Testis (tissue), 3 donors: Measurements from ENCODE around the gene OLFML1. TPM values are rescaled to one million over a fixed set of nuclear protein-coding genes. Genes with fewer than 3 reads are reported as not detected.
A peak's percentile ranks its signal among the peaks of the same experiment; 100 is the strongest.

ENCODE experiments used
- DNase-seq: peaks from one replicate; pipeline ENCODE4 v3.0.0-alpha.2; 2019
- H3K27ac ChIP-seq, 2 donors: fragments of 200-600 bp; sonication (generic); one replicate each; pipeline ENCODE4 v1.5.1; 2019
- H3K27me3 ChIP-seq: fragments of 200-600 bp; sonication (generic); one replicate; pipeline ENCODE4 v1.5.1; 2019
- H3K36me3 ChIP-seq: fragments of 200-600 bp; sonication (generic); one replicate; pipeline ENCODE4 v1.5.1; 2017; ENCODE audit warnings: low read depth; ENCODE audit errors: missing control alignments
- H3K4me1 ChIP-seq: fragments of 200-600 bp; sonication (generic); one replicate; pipeline ENCODE4 v1.5.1; 2019
- H3K4me3 ChIP-seq, 2 donors: fragments of 200-600 bp; sonication (generic); one replicate each; pipeline ENCODE4 v1.5.1; 2017 to 2019
- H3K9me3 ChIP-seq: fragments of 200-600 bp; sonication (generic); one replicate; pipeline ENCODE4 v1.5.1; 2017
- POLR2A ChIP-seq: fragments of 450-650 bp; IDR thresholded peaks from one replicate; pipeline ENCODE4 v1.6.1; 2017; ENCODE audit warnings: antibody characterized with exemption, mild to moderate bottlenecking, moderate library complexity
- WGBS, 2 donors: methylation state at CpG; one replicate each; pipeline ENCODE4 v1.1.5; 2018; 5-methylcytosine and 5-hydroxymethylcytosine counted together
- intact Hi-C: fragments of 100-400 bp; cut with DNase I; formaldehyde crosslinking; loops from one replicate; pipeline ENCODE4 v1.15.1; 2023; ENCODE audit warnings: low total_unique reads
- polyA plus RNA-seq: library from polyadenylated mRNA; stranded (reverse); fragments of 350-450 nt; fragmentation: Illumina TruSeq; extraction: RNeasy Lipid Tissue Mini Kit (QIAGEN cat#74804); gene quantifications from one replicate; pipeline ENCODE4 v1.2.3, GENCODE V29; 2014; ENCODE audit warnings: low read depth, low replicate concordance; ENCODE audit not compliant: insufficient read depth
- total RNA-seq, 2 donors: library from RNA; depleted of rRNA; stranded (reverse); fragments of >200 nt; gene quantifications; one replicate each; pipeline ENCODE4 v1.2.3, GENCODE V29; 2016
- TF ChIP-seq, protein P1 (sequence below), 3 experiments: fragments of 450-650 bp in 2 of 3; fragments of 200-600 bp in 1 of 3; sonication (generic) in 1 of 3; IDR thresholded peaks; one replicate each; pipeline ENCODE4 v1.5.1; 2016 to 2019; ENCODE audit warnings: antibody characterized with exemption in 3 of 3, mild to moderate bottlenecking in 2 of 3, moderate library complexity in 1 of 3

OLFML1 gene
- total and polyA plus RNA-seq, 3 donors from 2014 or later = 2.9 to 15.3 (median 3.0) TPM

- DNase-seq = peak; percentile 33
- WGBS, 2 donors = 51 to 59% methylated on average over 6 of the region's 6 CpGs
- intact Hi-C loops = no loop called here
- no peaks in the 10 kb centered on the region for H3K36me3 ChIP-seq
- H3K27me3 ChIP-seq = no peaks in the 10 kb centered on the region
- no peak overlapping the region for H3K4me3 ChIP-seq
- peaks cover 3% of the 10 kb centered on the region for H3K4me1 ChIP-seq
- TF ChIP-seq POLR2A = no peak
- TF ChIP-seq, protein P1, sequence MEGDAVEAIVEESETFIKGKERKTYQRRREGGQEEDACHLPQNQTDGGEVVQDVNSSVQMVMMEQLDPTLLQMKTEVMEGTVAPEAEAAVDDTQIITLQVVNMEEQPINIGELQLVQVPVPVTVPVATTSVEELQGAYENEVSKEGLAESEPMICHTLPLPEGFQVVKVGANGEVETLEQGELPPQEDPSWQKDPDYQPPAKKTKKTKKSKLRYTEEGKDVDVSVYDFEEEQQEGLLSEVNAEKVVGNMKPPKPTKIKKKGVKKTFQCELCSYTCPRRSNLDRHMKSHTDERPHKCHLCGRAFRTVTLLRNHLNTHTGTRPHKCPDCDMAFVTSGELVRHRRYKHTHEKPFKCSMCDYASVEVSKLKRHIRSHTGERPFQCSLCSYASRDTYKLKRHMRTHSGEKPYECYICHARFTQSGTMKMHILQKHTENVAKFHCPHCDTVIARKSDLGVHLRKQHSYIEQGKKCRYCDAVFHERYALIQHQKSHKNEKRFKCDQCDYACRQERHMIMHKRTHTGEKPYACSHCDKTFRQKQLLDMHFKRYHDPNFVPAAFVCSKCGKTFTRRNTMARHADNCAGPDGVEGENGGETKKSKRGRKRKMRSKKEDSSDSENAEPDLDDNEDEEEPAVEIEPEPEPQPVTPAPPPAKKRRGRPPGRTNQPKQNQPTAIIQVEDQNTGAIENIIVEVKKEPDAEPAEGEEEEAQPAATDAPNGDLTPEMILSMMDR (IDR thresholded peaks at IDR 0.05) = no peak
- H3K9me3 ChIP-seq = no peaks in the 10 kb centered on the region
- no peak overlapping the region for H3K27ac ChIP-seq
Observed at GRCh38 chr11:7486781-7487140, 1.5 kb downstream of the OLFML1 start.

- Histone ChIP-seq H3K9me3 (no peaks in the 10 kb centered on the region), H3K36me3 (no peaks in the 10 kb centered on the region), H3K4me3 (no peak overlapping the region), H3K4me1 (peaks cover 6% of the 10 kb centered on the region), H3K27ac (no peak overlapping the region), H3K27me3 (no peaks in the 10 kb centered on the region)
- TF ChIP-seq, protein P1 (IDR thresholded peaks at IDR 0.05) = no peak
- TF ChIP-seq POLR2A = no peak
- 63 to 64% methylated on average over 2 of the region's 2 CpGs for WGBS, 2 donors
- intact Hi-C loops = no loop called here
- DNase-seq = no peak
Observed at GRCh38 chr11:7487360-7487759, 2.1 kb downstream of the OLFML1 start.

DNA sequence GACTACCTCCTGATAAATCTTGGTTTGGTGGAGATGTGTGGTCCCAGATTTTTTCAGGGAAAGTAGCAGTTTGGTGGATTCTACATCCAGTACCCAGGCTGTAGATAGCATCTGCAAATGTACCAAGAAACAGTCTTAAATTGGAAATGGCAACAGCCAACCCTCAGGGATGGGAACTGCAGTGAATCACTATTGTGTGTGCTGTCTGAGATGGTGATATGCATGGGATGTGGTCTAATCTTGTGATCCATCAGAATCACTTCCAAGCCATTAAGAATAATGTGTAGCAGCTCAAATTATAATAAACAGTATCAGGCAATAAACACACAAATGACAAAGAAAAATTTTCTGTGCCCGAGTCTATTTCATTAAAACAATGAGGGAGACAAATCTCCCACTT is 3.4 kb downstream of the OLFML1 start:
- 42 to 96% methylated on average over 1 of the region's 1 CpG for WGBS, 2 donors
- TF ChIP-seq POLR2A = no peak
- TF ChIP-seq, protein P1 (IDR thresholded peaks at IDR 0.05) = no peak

DNA sequence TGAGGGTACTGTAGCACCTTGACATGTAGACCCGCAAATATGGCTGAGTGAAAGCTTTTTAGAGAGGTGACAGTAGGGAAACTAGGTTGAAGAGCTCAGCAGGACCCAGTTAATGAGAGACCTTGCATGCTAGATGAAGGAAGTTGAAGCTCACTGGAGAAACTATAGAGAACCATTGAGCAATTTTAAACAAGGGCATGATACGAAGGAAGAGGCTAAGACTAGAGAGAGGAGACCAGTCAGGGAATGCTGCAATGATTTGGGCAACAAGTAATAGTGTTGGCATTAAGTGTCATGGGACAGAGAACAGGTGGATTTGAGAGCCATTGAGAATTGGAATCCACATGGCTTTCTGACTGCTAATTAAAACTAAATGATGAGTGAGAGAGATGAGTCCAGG is 4.1 kb downstream of the OLFML1 start:
- Histone ChIP-seq H3K9me3 (no peaks in the 10 kb centered on the region), H3K27ac (no peak overlapping the region), H3K4me1 (peaks cover 6% of the 10 kb centered on the region), H3K27me3 (no peaks in the 10 kb centered on the region), H3K36me3 (no peaks in the 10 kb centered on the region), H3K4me3 (no peak overlapping the region)
- WGBS, 2 donors = 88 to 98% methylated on average over 2 of the region's 2 CpGs
- DNase-seq = no peak
- TF ChIP-seq POLR2A = no peak
- TF ChIP-seq, protein P1 (IDR thresholded peaks at IDR 0.05) = no peak
- intact Hi-C loops = no loop called here

More for the DNA sequence above, 3.4 kb downstream of the OLFML1 start:
- Histone ChIP-seq H3K36me3 (no peaks in the 10 kb centered on the region), H3K4me3 (no peak overlapping the region), H3K4me1 (peaks cover 6% of the 10 kb centered on the region), H3K27ac (no peak overlapping the region), H3K27me3 (no peaks in the 10 kb centered on the region), H3K9me3 (no peaks in the 10 kb centered on the region)
- DNase-seq = no peak
- intact Hi-C loops = no loop called here

DNA sequence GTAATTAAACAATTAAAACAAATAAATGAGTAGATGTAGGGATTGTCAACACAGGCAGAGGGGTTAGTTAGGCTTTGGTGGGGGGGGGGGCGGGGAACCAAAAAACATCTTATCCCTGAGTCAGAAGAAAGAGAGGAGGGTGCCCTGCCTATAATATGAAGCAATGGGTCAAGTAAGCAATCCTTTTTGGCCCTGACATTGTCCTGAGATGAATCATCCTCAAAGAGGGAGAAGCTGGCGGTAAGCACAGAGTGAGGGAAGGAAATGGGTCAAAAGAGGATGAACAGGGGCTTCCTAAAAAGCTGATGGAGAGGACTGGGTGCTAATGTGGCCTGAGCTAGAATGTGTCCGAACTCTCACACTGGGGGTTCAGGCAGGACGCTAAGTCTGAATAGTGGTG is 4.7 kb downstream of the OLFML1 start:
- H3K27ac ChIP-seq = no peak overlapping the region
- no peak for TF ChIP-seq POLR2A
- TF ChIP-seq, protein P1 (IDR thresholded peaks at IDR 0.05) = no peak
- H3K9me3 ChIP-seq = no peaks in the 10 kb centered on the region

More for the DNA sequence above, 4.7 kb downstream of the OLFML1 start:
- Histone ChIP-seq H3K4me1 (peaks cover 3% of the 10 kb centered on the region), H3K27me3 (no peaks in the 10 kb centered on the region), H3K4me3 (no peak overlapping the region), H3K36me3 (no peaks in the 10 kb centered on the region)
- DNase-seq = no peak
- intact Hi-C loops = no loop called here
- 79 to 85% methylated on average over 4 of the region's 4 CpGs for WGBS, 2 donors
